ENCODE measurements around the gene SRF. TPM values are rescaled to one million over a fixed set of nuclear protein-coding genes. Genes with fewer than 3 reads are reported as not detected.

Gene SRF
- total and polyA plus RNA-seq, 2 of the 4 experiments (the other 2 are of a cell fraction), result 20.6 to 56.3 TPM

- TSS peak; percentile 24 for BruUV-seq (replicated peaks)
- intact Hi-C loops (cut with micrococcal nuclease), result loop anchor here (2.0 to 5.0 kb wide), 2 partner anchors 89 to 127 kb away; partner anchors contain the start of genes CUL7 and KLHDC3
- H3K23ac ChIP-seq (ENCODE audit: low read depth, low read length), result no peak overlapping the region
Measured at GRCh38 chr6:43141644-43142043, 29.4 kb upstream of the SRF start.

More at GRCh38 chr6:43141644-43142043, 29.4 kb upstream of the SRF start:
- no peak overlapping the region for H2AFZ ChIP-seq (replicated peaks; ENCODE audit: low read length, poor library complexity)
- H3K9ac ChIP-seq (ENCODE audit: low read depth, low read length), result no peak overlapping the region
- no peak overlapping the region for H3K27ac ChIP-seq (ENCODE audit: insufficient read depth, low read length)
- no peak overlapping the region for H2AK5ac ChIP-seq (ENCODE audit: low read depth, low read length)
- no peak overlapping the region for H4K5ac ChIP-seq (ENCODE audit: low read depth, low read length)
- 77% methylated on average over 6 of the region's 16 CpGs; no CpG with 5 or more reads in 1 of the 2 experiments for WGBS, 2 experiments (ENCODE audit: extremely low coverage in 2 of 2, insufficient read length in 1 of 2)
- no peak overlapping the region for H2BK120ac ChIP-seq (ENCODE audit: low read depth, low read length)
- H2BK5ac ChIP-seq (ENCODE audit: low read depth, low read length, poor library complexity, severe bottlenecking), result no peak overlapping the region
- no peaks in the 10 kb centered on the region for H4K20me1 ChIP-seq (ENCODE audit: insufficient read depth, low read length)
- H4K8ac ChIP-seq (ENCODE audit: low read depth in 2 of 2, low read length in 2 of 2), result no peak overlapping the region
- no peak overlapping the region for H3K4ac ChIP-seq (ENCODE audit: low read depth, low read length)
- no peak overlapping the region for H2BK20ac ChIP-seq (ENCODE audit: low read depth, low read length)
- H3K4me2 ChIP-seq (ENCODE audit: low read depth, low read length), result no peak overlapping the region
- peaks cover 10% of the 10 kb centered on the region for H3K4me1 ChIP-seq (ENCODE audit: control insufficient read depth, insufficient read depth, low read length)
- no peak overlapping the region for H3K14ac ChIP-seq (replicated peaks; ENCODE audit: low read depth, low read length)
- H3K27me3 ChIP-seq (ENCODE audit: control insufficient read depth, insufficient read depth, low read length), result no peaks in the 10 kb centered on the region
- H3K9me1 ChIP-seq (ENCODE audit: insufficient read depth, low read length), result peaks cover 3% of the 10 kb centered on the region; the same call in 1 of the 2 replicates
- H4K91ac ChIP-seq (ENCODE audit: insufficient read depth, low read depth, low read length), result no peak overlapping the region
- H2BK15ac ChIP-seq (ENCODE audit: low read depth, low read length), result no peak overlapping the region
- H2AK9ac ChIP-seq (replicated peaks; ENCODE audit: low read depth, low read length, poor library complexity), result no peak overlapping the region
- no peak overlapping the region for H3K18ac ChIP-seq (ENCODE audit: low read depth, low read length)
- peaks cover 41% of the 10 kb centered on the region for H3K36me3 ChIP-seq (ENCODE audit: control insufficient read depth, insufficient read depth, low read length)
- DNase-seq (no peak), ATAC-seq (ENCODE audit: low read depth) (no peak)
- dilution Hi-C loops (cut with HindIII; ENCODE audit: low sequenced_read_pairs, unreplicated experiment) (no loop called here), in situ Hi-C loops (cut with MboI; ENCODE audit: low sequenced_read_pairs) (loop anchor here (10.0 kb wide), 1 partner anchor 237 kb away; no protein-coding TSS in a partner anchor)
- peaks cover 5 to 19% of the 10 kb centered on the region in 2 experiments; a peak in 2 of 4 replicates for H3K79me1 ChIP-seq (ENCODE audit: low read depth in 1 of 2, low read length in 2 of 2)
- POLR2A ChIA-PET (ENCODE audit: unreplicated experiment), result no interaction called here
- CTCF ChIA-PET, result no interaction called here
- H3K56ac ChIP-seq (ENCODE audit: extremely low read depth, insufficient read depth, low read length), result no peak overlapping the region
- H3K4me3 ChIP-seq (ENCODE audit: insufficient read depth, low read depth, low read length), result no peak overlapping the region
- TF ChIP-seq ELK1 (IDR thresholded peaks at IDR 0.05; ENCODE audit: borderline replicate concordance, low read depth, low read length) (no peak), RFX5 (IDR thresholded peaks at IDR 0.05; ENCODE audit: low read depth, low read length) (no peak), USF2 (IDR thresholded peaks at IDR 0.05; ENCODE audit: low read depth, low read length) (no peak), CEBPB (IDR thresholded peaks at IDR 0.05; ENCODE audit: low read depth, low read length) (no peak), MAZ (IDR thresholded peaks at IDR 0.05; ENCODE audit: borderline replicate concordance, low read depth, low read length) (no peak), SMC3 (IDR thresholded peaks at IDR 0.05; ENCODE audit: low read depth, low read length) (no peak), MAFK (IDR thresholded peaks at IDR 0.05; ENCODE audit: low read depth, low read length) (no peak)
- no peaks in the 10 kb centered on the region for H3K9me3 ChIP-seq (ENCODE audit: control insufficient read depth, insufficient read depth, low read length)

Data from IMR-90 (cell line).